ENCODE measurements around the gene RAD51AP2.
"Not testable (repeated sequence)": the region's sequence is repeated elsewhere in the genome, so short reads cannot be mapped to it uniquely, and the experiment has no call there.

The RAD51AP2 gene

GRCh38 chr2:17506736-17507616 is 11.3 kb downstream of the RAD51AP2 start:
- ATAC-seq, result no peak
- no peaks in the 10 kb centered on the region for H3K36me3 Mint-ChIP-seq
- H3K4me3 Mint-ChIP-seq, result no peak overlapping the region

DNA sequence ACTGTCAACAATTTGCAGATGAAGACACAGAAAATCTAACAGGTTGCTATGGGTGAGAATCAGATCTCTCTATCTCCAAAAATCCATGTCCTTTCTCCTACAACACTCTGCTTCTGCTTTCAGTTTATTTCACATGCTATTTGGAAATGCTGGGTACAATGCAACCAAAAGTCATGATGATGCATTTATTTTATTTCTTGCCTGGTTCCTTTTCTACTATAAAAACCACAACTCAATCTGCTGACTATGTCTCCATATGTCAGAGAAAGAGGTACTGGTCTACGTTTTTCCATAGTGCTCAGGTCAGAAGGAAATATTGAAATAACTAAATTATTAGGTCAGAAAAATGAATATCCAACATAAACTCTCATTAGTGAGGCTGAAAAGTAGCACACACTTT is 20.5 kb downstream of the RAD51AP2 start:
- H3K27ac Mint-ChIP-seq, result no peak overlapping the region
- ATAC-seq (no peak), DNase-seq (ENCODE audit: low spot score in 2 of 2) (no peak)
- no peaks in the 10 kb centered on the region for H3K36me3 Mint-ChIP-seq
- H3K9me3 Mint-ChIP-seq, result no peaks in the 10 kb centered on the region
- H3K4me3 Mint-ChIP-seq, result no peak overlapping the region
- no peaks in the 10 kb centered on the region for H3K4me1 Mint-ChIP-seq

More at GRCh38 chr2:17506736-17507616, 11.3 kb downstream of the RAD51AP2 start:
- Mint-ChIP-seq H3K9me3 (peaks cover 6% of the 10 kb centered on the region), H3K4me1 (no peaks in the 10 kb centered on the region), H3K27ac (no peak overlapping the region)
- DNase-seq (ENCODE audit: low spot score in 2 of 2), result no peak

DNA sequence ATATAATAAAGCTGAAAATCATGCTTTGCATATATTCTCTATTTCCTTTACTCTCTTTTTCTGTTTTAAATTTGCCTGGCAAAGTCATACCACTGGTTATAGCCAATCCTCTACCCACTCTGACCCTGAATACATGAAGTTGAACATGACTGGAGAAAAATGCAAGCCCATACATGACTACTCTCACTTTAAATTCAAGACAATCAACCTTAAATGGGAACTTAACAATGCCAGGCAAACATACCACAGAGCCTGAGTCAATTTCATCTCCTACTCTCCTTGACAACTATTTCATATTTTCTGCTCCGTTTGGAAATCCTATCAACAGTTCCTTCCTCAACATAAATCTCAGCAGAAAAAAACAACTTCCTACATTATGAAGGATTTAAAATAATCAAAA is 22.6 kb downstream of the RAD51AP2 start:
- Mint-ChIP-seq H3K27ac (no peak overlapping the region), H3K36me3 (no peaks in the 10 kb centered on the region), H3K4me3 (no peak overlapping the region), H3K9me3 (peaks cover 3% of the 10 kb centered on the region), H3K4me1 (no peaks in the 10 kb centered on the region)
- no peak for ATAC-seq
- no peak for DNase-seq (ENCODE audit: low spot score in 2 of 2)

GRCh38 chr2:17490165-17490564 is 28.1 kb downstream of the RAD51AP2 start:
- not testable (repeated sequence) for H3K4me3 Mint-ChIP-seq; DNase-seq (ENCODE audit: low spot score in 2 of 2); H3K9me3 Mint-ChIP-seq; ATAC-seq; H3K27ac Mint-ChIP-seq; H3K4me1 Mint-ChIP-seq; H3K36me3 Mint-ChIP-seq

DNA sequence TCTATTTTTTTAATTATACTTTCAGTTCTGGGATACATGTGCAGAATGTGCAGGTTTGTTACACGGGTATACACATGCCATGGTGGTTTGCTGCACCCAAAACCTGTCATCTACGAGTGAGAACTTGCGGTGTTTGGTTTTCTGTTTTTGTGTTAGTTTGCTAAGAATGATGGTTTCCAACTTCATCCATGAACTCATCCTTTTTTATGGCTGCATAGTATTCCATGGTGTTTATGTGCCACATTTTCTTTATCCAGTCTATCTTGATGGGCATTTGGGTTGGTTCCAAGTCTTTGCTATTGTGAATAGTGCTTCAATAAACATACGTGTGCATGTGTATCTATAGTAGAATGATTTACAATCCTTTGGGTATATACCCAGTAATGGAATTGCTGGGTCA is 29.6 kb downstream of the RAD51AP2 start:
- not testable (repeated sequence) for H3K27ac Mint-ChIP-seq; H3K36me3 Mint-ChIP-seq; H3K4me3 Mint-ChIP-seq; H3K9me3 Mint-ChIP-seq; ATAC-seq; H3K4me1 Mint-ChIP-seq; DNase-seq (ENCODE audit: low spot score in 2 of 2)

DNA sequence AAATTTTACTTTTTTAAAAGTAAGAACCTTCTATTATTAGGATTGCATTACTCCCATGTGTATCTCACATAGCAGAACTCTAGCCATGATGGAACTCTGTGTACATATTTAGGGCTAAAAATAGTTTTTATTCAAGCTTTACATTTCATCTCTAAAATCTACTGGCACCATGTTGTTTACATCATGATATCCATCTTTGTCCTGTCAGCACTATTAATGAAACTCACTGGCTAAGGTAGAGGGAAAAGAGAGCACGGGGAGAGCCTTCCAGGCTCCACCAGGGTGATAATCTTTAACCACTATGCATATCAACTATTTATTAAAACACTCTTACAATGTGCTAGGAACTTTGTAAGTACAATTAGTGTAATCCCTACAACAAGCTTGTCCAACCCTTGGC is 34.7 kb downstream of the RAD51AP2 start:
- Mint-ChIP-seq H3K36me3 (no peaks in the 10 kb centered on the region), H3K4me3 (no peak overlapping the region), H3K4me1 (no peaks in the 10 kb centered on the region), H3K9me3 (peaks cover 13% of the 10 kb centered on the region), H3K27ac (no peak overlapping the region)
- no peak for ATAC-seq
- DNase-seq (ENCODE audit: low spot score in 2 of 2), result no peak

DNA sequence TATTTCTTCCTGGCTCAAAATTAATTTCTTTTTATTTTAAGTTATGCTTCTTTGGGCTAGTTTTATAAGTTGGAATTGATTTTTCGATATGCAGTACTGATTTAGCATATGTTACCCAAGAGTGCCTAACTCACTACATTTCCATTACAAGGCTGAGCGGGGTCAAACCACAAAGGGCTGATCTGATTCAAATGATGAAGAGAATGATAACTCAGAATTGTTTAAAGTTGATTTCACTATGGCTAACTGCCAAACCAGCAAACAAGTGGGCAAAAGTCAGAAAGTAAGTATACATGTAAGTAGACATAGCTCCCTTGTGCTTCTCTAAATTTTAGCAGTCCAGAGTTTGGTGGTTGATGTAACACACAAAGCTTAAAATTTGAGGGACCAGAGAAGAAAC is 35.6 kb downstream of the RAD51AP2 start:
- Mint-ChIP-seq H3K9me3 (peaks cover 14% of the 10 kb centered on the region), H3K36me3 (no peaks in the 10 kb centered on the region), H3K27ac (no peak overlapping the region), H3K4me3 (no peak overlapping the region), H3K4me1 (no peaks in the 10 kb centered on the region)
- ATAC-seq (no peak), DNase-seq (ENCODE audit: low spot score in 2 of 2) (no peak)

DNA sequence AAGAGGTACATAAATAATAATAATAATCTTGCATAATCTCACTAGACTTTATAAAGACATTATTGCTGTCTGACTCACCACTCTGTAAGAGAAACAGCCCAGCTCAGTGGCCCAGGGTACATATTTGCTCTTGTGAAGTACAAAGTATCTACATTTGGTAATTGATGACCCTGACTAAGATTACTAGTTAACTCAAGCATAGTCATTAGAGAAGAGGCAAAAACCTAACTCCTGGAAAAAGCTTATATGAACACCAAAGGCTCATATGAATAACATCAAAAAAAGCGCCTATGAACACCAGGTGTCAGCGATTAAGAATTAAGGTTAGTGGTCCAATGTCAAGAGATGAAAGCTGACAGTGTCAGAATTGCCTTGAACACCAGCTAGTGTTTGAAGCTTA is 38.4 kb downstream of the RAD51AP2 start:
- no peak for ATAC-seq
- no peaks in the 10 kb centered on the region for H3K4me1 Mint-ChIP-seq
- no peak for DNase-seq (ENCODE audit: low spot score in 2 of 2)
- no peaks in the 10 kb centered on the region for H3K36me3 Mint-ChIP-seq
- peaks cover 20% of the 10 kb centered on the region for H3K9me3 Mint-ChIP-seq
- H3K4me3 Mint-ChIP-seq, result no peak overlapping the region
- H3K27ac Mint-ChIP-seq, result no peak overlapping the region

DNA sequence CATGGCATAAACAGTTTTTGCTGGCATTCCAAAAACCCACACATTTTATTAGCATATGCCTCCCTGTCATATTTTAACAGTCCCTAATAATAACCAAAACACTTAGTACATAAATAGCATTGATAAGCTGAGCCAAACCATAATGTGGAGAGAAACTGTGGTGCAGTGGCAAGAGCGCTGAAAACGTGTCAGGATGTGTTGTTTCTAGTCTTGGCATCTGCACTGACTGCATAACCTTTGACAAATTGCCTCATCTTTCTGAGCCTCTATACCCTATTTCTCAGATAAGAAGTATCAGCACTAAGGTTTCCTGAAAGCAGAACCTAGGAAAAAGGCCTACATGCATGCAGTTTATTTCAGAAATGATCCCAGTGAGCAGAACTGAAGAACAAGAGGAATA is 41.4 kb downstream of the RAD51AP2 start:
- DNase-seq (ENCODE audit: low spot score in 2 of 2) (no peak), ATAC-seq (no peak)
- Mint-ChIP-seq H3K4me3 (no peak overlapping the region), H3K36me3 (no peaks in the 10 kb centered on the region), H3K4me1 (no peaks in the 10 kb centered on the region), H3K27ac (no peak overlapping the region), H3K9me3 (peaks cover 15% of the 10 kb centered on the region)

GRCh38 chr2:17476064-17476463 is 42.2 kb downstream of the RAD51AP2 start:
- DNase-seq (ENCODE audit: low spot score in 2 of 2) (no peak), ATAC-seq (no peak)
- Mint-ChIP-seq H3K4me3 (no peak overlapping the region), H3K27ac (no peak overlapping the region), H3K36me3 (no peaks in the 10 kb centered on the region), H3K9me3 (peaks cover 15% of the 10 kb centered on the region), H3K4me1 (no peaks in the 10 kb centered on the region)

DNA sequence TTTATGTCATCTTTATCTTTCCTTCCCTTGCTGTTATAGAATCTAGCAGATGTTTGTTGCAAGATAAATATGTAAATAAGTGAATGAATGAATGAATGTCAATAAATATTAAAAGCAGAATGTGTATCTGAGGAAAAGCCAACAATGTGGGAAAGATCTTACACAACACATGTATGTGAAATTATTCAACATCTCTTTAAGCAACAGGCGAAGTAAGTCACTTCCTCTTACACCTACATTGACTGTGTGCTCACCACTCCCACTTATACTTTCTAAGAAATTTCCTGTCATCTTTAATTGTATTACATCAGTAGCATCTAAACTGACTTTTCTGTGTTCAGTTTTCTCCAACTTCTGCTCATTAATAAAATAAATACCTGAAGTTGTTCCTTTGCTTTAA is 43.0 kb downstream of the RAD51AP2 start:
- no peaks in the 10 kb centered on the region for H3K36me3 Mint-ChIP-seq
- H3K4me1 Mint-ChIP-seq, result no peaks in the 10 kb centered on the region
- DNase-seq (ENCODE audit: low spot score in 2 of 2) (no peak), ATAC-seq (no peak)
- H3K27ac Mint-ChIP-seq, result no peak overlapping the region
- H3K4me3 Mint-ChIP-seq, result no peak overlapping the region
- peaks cover 22% of the 10 kb centered on the region for H3K9me3 Mint-ChIP-seq

- H3K4me1 Mint-ChIP-seq, result no peaks in the 10 kb centered on the region
- no peak for DNase-seq (ENCODE audit: low spot score in 2 of 2)
- peaks cover 27% of the 10 kb centered on the region for H3K9me3 Mint-ChIP-seq
- no peak overlapping the region for H3K4me3 Mint-ChIP-seq
- no peak for ATAC-seq
- no peak overlapping the region for H3K27ac Mint-ChIP-seq
- H3K36me3 Mint-ChIP-seq, result no peaks in the 10 kb centered on the region
These were observed 46.3 kb downstream of the RAD51AP2 start for GRCh38 chr2:17471979-17472378.

DNA sequence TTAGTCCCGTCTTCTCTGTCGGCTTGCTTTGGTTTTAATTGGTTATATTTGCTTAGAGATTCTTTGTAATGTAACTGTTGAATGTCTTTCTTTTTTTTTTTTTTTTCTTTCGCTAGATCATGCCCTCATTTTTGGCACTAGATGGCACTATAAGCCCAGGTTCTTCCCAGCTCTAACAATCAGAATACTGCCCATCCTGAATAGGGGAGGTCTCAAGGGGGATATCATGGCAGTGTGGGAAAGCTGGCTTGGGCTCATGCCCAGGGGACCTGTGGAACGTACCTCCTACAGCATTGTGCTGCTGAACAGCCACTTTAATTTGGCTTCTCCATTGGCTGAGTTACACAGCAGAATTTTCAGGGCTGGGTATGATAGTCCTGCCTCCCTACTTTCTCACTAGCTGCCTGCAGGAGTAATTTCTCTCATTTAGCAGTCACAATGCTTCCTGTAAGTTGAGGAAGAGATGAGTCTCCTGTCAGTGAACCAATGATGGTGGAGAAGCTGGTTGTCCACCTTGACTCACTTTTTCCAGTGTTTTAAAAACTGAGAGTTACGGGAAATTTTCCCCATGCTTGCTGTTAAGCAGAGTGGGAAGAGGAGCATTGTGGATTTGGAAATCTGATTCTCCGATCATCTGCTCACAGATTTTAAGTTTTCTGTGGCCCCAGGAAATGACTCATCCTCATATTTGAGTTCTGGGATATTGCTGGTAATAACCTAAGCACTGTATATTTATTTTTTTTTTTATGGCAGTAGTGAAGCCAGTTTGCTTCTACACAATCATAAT is 47.2 kb downstream of the RAD51AP2 start:
- DNase-seq (ENCODE audit: low spot score in 2 of 2) (no peak), ATAC-seq (no peak)
- no peak overlapping the region for H3K4me3 Mint-ChIP-seq

DNA sequence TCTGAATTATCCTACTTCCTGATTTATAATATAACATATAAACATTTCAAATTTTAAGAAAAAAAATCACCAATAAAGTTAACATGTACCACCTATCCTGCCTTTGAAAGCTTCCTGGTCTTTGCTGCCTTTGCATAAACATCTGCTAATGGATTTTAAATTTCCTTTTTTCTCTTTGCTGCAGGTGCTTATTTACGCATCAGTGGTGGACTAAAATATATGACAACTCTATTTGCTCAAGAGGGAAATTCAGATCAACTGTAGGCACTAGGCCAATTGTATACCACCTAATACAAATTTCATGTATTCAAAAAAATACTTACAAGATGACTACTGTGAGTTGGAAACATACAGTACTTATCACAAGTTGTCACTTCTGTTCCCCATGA is 57.2 kb downstream of the RAD51AP2 start:
- no peaks in the 10 kb centered on the region for H3K36me3 Mint-ChIP-seq
- ATAC-seq (no peak), DNase-seq (ENCODE audit: low spot score in 2 of 2) (no peak)
- no peak overlapping the region for H3K27ac Mint-ChIP-seq
- H3K4me3 Mint-ChIP-seq, result no peak overlapping the region
- H3K4me1 Mint-ChIP-seq, result no peaks in the 10 kb centered on the region
- peaks cover 17% of the 10 kb centered on the region for H3K9me3 Mint-ChIP-seq

More for the DNA sequence above, 47.2 kb downstream of the RAD51AP2 start:
- Mint-ChIP-seq H3K4me1 (no peaks in the 10 kb centered on the region), H3K9me3 (peaks cover 26% of the 10 kb centered on the region), H3K27ac (no peak overlapping the region), H3K36me3 (no peaks in the 10 kb centered on the region)

Measured in stimulated activated effector memory CD8-positive, alpha-beta T cell treated with anti-CD3 and anti-CD28 coated beads, Interleukin-12 subunit alpha, Interleukin-12 subunit beta, amount 100 ng/mL, for 72 hours (primary cell).